Putamen (tissue), 1 donor: ENCODE results near the gene TCF7.

Source experiments
- DNase-seq: peaks from one replicate; pipeline ENCODE4 v3.0.0-alpha.2; 2016; ENCODE audit warnings: low spot score

TCF7 gene

GRCh38 chr5:134131165-134131564 lies 16.7 kb downstream of the TCF7 start:
- no peak for DNase-seq

DNA sequence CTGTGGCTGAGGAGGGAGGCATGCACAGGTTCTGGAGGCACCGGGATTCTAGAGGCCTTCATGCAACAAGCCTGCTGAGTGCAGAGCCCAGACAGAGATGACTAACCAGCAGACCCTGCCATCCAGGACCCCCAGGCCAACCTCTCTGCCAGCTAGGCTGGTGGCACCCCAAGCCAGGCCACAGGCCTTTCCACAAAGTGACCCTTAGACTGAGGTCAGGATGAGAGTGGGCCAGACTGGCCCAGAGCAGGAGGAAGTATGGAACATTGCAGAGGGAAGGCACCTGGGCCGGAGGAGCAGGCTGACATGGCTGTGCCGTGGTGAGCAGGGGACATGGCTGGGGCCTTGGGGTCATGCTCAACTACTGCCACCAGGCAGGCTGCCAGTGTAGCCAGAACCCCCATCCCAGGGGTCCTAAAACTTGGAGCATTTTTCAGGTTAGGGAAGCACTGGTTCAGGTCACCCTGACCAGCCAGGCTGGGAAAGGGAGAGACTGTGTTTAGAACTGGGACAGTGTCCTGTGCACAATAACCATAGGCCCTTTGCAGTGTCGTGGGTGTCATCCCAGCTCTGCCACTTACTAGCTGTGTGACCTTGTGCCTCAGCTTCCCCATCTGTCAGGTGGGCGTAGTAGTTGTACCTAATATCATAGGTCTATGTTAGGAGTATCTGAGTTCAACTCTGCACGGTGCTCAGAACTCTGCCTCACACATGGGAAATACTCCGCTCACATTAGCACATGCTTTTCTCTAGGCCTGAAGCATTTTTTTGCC lies 17.3 kb downstream of the TCF7 start:
- no peak for DNase-seq

GRCh38 chr5:134132372-134133187 lies 18.1 kb downstream of the TCF7 start:
- DNase-seq: no peak

DNA sequence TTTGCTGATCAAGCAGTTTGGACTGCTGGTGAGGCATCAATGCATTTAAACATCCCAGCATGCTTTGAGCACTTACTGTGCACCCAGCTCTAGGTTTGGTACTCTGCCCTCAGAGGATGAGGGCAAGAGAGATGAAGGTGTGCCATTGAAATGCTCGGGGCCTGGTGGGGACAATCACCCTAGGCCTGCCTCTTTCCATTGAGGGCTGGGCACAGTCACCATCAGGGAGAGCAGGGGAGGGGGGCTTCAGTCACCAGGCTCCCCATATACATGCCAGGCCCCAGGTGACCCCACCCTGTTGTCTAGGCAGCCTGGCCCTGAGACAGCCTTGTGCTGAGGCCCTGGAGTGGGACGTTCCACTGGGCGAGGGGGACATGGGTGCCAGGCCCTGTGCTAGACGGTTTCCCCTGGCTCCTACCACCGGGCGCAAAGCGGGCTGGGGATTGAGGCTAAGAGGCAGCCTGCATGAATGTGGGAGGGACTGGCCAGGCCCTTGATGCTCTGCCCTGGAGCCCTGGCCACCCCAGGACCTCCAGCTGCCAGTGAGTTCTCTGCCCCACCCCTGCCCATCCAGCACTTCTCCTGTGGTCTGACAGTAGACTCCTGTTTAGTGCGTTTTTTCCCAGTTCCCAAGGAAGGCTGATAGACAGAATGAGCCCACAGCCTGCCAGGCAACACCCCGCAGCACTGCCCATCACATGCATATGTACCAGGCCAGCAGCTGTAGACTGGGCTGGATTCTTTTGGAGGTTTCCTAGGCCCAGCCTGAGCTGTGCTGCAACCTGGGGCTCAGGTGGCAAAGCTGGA lies 18.9 kb downstream of the TCF7 start:
- no peak for DNase-seq

GRCh38 chr5:134133995-134134541 lies 19.6 kb downstream of the TCF7 start:
- DNase-seq: no peak

GRCh38 chr5:134135091-134135655 lies 20.7 kb downstream of the TCF7 start:
- DNase-seq: no peak

- no peak for DNase-seq
These were observed 21.7 kb downstream of the TCF7 start for GRCh38 chr5:134136221-134136631.

DNA sequence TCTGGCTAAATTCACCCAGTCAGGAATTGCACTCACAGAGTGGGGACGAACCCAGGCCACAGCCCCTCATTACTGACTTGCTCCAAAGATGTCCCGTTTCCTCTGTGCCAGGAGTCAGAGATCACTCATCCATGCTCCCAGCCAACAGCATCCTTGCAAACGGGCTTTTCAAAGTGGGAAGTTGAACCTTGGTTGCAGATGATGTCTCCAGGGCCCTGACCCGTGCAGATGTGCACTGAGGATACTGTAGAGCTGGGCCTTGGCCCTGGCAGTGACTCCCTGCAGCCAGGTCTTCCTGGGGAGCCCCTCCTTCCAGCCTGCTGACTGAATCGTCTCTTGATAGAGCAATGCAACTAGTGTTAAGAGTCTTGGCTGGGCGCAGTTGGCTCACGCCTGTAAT lies 22.3 kb downstream of the TCF7 start:
- no peak for DNase-seq

DNA sequence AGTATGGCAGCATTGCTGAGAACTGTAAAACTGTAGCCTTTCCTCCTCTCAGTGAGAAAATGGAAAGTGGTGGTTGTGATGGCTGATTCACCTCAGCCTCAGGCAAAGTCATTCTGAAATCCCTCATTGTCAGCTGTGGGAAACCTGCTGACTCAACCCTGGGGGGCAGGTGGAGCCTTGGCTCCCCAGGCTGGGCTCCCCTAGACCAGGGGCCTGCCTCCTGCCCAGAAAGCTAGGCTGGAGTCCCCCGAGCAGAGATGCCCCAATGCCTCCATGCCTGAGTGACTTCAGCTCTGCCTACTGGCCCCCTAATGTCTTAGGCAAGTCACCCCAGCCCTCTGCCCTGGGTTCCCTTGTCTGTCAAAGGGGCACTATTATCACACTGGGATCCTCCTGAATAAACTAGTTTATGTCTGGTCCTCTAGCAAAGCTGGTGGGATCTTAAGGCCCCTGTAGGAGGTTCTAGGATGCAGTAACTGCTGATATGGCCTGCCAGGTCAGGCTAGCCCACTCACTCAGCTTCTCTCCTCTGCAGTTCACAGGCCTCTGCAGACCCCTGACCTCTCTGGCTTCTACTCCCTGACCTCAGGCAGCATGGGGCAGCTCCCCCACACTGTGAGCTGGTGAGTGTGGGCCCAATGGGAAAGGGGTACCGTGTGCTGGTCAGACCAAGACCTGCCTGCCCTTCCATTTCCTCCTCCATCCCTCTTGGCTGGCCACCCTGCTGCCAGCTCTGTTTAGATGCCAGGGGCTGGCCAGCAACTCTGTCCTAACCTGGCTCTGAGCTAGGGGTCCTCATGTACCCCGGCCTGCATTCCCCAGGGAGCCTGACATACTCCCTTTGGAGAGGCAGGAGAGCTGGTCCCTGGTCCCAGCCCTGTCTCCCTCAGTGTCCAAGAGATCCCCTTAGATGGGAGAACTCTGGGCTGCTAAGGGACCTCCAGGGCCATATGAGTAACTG lies 24.2 kb downstream of the TCF7 start:
- no peak for DNase-seq

DNA sequence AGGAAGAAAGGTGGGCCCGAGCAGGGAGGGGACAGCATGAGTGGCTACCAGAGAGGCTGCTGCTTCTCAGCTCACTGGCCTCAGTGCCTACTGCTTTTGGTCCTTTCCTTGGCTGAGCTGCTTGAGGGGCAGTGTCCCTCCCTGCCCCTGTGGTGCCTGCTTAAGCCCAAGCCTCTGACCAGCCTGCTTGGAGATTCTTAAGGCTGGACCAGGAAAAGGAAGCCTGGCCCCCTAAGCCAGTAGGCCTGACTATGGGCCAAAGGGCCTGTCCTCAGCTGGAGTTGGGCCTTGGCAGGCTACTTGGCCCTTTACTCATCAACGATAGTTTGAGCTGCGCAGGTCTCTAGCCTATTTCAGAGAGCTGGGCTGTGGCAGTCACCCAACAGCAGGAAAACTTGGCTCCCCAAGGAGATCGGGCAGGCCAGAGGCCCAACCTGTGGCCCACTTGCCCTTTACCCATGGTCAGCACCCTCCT lies 24.9 kb downstream of the TCF7 start:
- no peak for DNase-seq

DNA sequence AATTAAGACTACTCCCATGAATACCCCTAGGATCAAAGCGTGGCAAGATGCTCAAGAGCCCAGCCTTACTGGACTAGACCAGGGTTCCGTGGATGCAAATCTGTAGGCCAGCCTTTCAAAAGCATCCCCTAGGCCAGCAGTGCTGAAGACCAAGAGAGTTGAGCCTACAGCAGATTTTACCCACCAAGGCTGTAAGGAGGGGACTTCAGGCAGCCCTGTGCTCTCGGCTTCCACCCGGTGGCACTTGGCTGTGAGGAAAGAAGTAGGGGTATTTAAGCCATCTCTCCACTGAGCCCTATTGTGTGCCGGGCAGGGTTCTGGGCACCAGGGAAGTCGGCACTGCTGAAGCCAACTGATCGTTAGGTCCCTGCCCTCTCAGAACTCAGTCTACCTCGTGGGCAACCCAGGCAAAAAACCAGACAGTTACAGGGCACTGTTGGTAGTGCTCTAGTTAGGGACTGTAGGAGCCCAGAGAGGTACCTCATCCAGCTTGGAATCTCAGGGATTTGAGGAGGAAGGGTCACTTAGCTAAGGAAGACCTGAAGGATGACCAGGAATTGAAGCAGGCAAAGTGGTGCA lies 25.5 kb downstream of the TCF7 start:
- DNase-seq: no peak

- DNase-seq: no peak
These were observed 26.2 kb downstream of the TCF7 start for GRCh38 chr5:134140530-134141201.

GRCh38 chr5:134141331-134142050 lies 27.0 kb downstream of the TCF7 start:
- DNase-seq: no peak

- DNase-seq: no peak
These were observed 27.6 kb downstream of the TCF7 start for GRCh38 chr5:134142052-134142451.

DNA sequence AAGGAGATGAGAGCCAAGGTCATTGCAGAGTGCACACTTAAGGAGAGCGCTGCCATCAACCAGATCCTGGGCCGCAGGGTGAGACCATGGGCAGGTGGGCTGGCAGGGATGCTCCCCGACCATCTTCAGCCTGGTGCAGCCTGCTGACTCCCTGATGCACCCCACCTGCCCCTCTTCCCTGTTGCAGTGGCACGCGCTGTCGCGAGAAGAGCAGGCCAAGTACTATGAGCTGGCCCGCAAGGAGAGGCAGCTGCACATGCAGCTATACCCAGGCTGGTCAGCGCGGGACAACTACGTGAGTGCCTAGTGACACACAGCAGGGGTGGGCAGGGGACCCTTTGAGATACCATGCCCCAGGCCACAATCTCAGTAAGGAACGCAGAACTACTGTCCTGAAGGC lies 28.3 kb downstream of the TCF7 start:
- DNase-seq: no peak

GRCh38 chr5:134143431-134143830 lies 28.9 kb downstream of the TCF7 start:
- no peak for DNase-seq

- DNase-seq: no peak
These were observed 29.8 kb downstream of the TCF7 start for GRCh38 chr5:134143944-134144941.
